Vagina (tissue), 2 donors: ENCODE data around the gene SMARCD3. TPM values are rescaled to one million over a fixed set of nuclear protein-coding genes. Genes with fewer than 3 reads are reported as not detected.

Experiments used
- DNase-seq, 2 donors: peaks; one replicate each; pipeline ENCODE4 v3.0.0-alpha.2; 2017; ENCODE audit errors: extremely low spot score in 2 of 2
- H3K27ac ChIP-seq: fragments of 200-600 bp; sonication (generic); one replicate; pipeline ENCODE4 v1.5.1; 2019
- H3K27me3 ChIP-seq: fragments of 200-600 bp; sonication (generic); one replicate; pipeline ENCODE4 v1.5.1; 2019
- H3K36me3 ChIP-seq, 2 donors: fragments of 200-600 bp; sonication (generic); one replicate each; pipeline ENCODE4 v1.5.1; 2017 to 2019
- H3K4me1 ChIP-seq: fragments of 200-600 bp; sonication (generic); one replicate; pipeline ENCODE4 v1.5.1; 2019
- H3K4me3 ChIP-seq, 2 donors: fragments of 200-600 bp; sonication (generic); 1 replicate in 1 of 2; 2 replicates in 1 of 2; pipeline ENCODE4 v1.5.1; 2016 to 2019
- H3K9me3 ChIP-seq: fragments of 200-600 bp; sonication (generic); one replicate; pipeline ENCODE4 v1.5.1; 2019
- CTCF ChIP-seq, 3 experiments: fragments of 450-650 bp in 2 of 3; fragments of 200-600 bp in 1 of 3; sonication (generic) in 1 of 3; IDR thresholded peaks; one replicate each; pipeline ENCODE4 v1.5.1; 2017 to 2019; ENCODE audit warnings: antibody characterized with exemption in 3 of 3, mild to moderate bottlenecking in 2 of 3, moderate library complexity in 2 of 3
- POLR2A ChIP-seq, 2 donors: fragments of 450-650 bp; IDR thresholded peaks; one replicate each; pipeline ENCODE4 v1.6.1; 2017; ENCODE audit warnings: antibody characterized with exemption in 2 of 2, mild to moderate bottlenecking in 2 of 2, moderate library complexity in 2 of 2
- POLR2AphosphoS5 ChIP-seq, 2 donors: sonication (generic); formaldehyde crosslinking; IDR thresholded peaks; one replicate each; pipeline ENCODE4 v1.9.0; 2017; ENCODE audit warnings: antibody characterized with exemption in 2 of 2, mild to moderate bottlenecking in 2 of 2, low read depth in 1 of 2; ENCODE audit not compliant: insufficient read depth in 1 of 2
- intact Hi-C: fragments of 100-400 bp; cut with DNase I; formaldehyde crosslinking; loops from one replicate; pipeline ENCODE4 v1.15.1; 2023
- total RNA-seq: library from RNA; depleted of rRNA; stranded (reverse); fragments of >200 nt; gene quantifications from one replicate; pipeline ENCODE4 v1.2.3, GENCODE V29; 2016

Gene SMARCD3
- total RNA-seq, 1 donor from 2014 or later, result 39.8 TPM

GRCh38 chr7:151246851-151247580 lies 1.5 kb downstream of the SMARCD3 start:
- no peak for DNase-seq
- peak overlapping the region; percentile 56 to 64 for H3K4me3 ChIP-seq
- H3K27me3 ChIP-seq, result no peaks in the 10 kb centered on the region

GRCh38 chr7:151246102-151246850 lies 2.2 kb downstream of the SMARCD3 start:
- H3K27ac ChIP-seq, result peak overlapping the region; percentile 94
- TF ChIP-seq POLR2A (IDR thresholded peaks at IDR 0.05) (no peak), CTCF (IDR thresholded peaks at IDR 0.05) (no peak), POLR2AphosphoS5 (IDR thresholded peaks at IDR 0.05; ENCODE audit: insufficient read depth in 1 of 2, low read depth in 1 of 2) (no peak)
- peak overlapping the region; percentile 36 to 64 for H3K4me3 ChIP-seq
- H3K27me3 ChIP-seq, result no peaks in the 10 kb centered on the region
- H3K4me1 ChIP-seq, result peaks cover 77% of the 10 kb centered on the region
- H3K9me3 ChIP-seq, result no peaks in the 10 kb centered on the region
- H3K36me3 ChIP-seq, result no peaks in the 10 kb centered on the region
- intact Hi-C loops, result loop anchor here (5.0 kb wide), 1 partner anchor 56 kb away; no protein-coding TSS in a partner anchor
- no peak for DNase-seq

More at GRCh38 chr7:151246851-151247580, 1.5 kb downstream of the SMARCD3 start:
- intact Hi-C loops, result loop anchor here (5.0 kb wide), 1 partner anchor 55 kb away; no protein-coding TSS in a partner anchor
- H3K9me3 ChIP-seq, result no peaks in the 10 kb centered on the region
- peaks cover 79% of the 10 kb centered on the region for H3K4me1 ChIP-seq
- peak overlapping the region; percentile 94 for H3K27ac ChIP-seq
- TF ChIP-seq POLR2AphosphoS5 (IDR thresholded peaks at IDR 0.05; ENCODE audit: insufficient read depth in 1 of 2, low read depth in 1 of 2), result no peak
- TF ChIP-seq POLR2A (IDR thresholded peaks at IDR 0.05), result no peak
- TF ChIP-seq CTCF (IDR thresholded peaks at IDR 0.05), result no peak
- H3K36me3 ChIP-seq, result no peaks in the 10 kb centered on the region

- Histone ChIP-seq H3K4me1 (peaks cover 69% of the 10 kb centered on the region), H3K27ac (peak overlapping the region; percentile 94), H3K4me3 (peak overlapping the region; percentile 36 to 47), H3K9me3 (no peaks in the 10 kb centered on the region), H3K27me3 (no peaks in the 10 kb centered on the region), H3K36me3 (no peaks in the 10 kb centered on the region)
- TF ChIP-seq CTCF (IDR thresholded peaks at IDR 0.05) (peak; percentile 13 to 71 (median 23)), POLR2AphosphoS5 (IDR thresholded peaks at IDR 0.05; ENCODE audit: insufficient read depth in 1 of 2, low read depth in 1 of 2) (no peak)
- no peak for DNase-seq
- intact Hi-C loops, result loop anchor here (5.0 kb wide), 1 partner anchor 57 kb away; no protein-coding TSS in a partner anchor
Observed at GRCh38 chr7:151245360-151246101, 3.0 kb downstream of the SMARCD3 start.

GRCh38 chr7:151244841-151245346 lies 3.6 kb downstream of the SMARCD3 start:
- Histone ChIP-seq H3K36me3 (no peaks in the 10 kb centered on the region), H3K27ac (peak overlapping the region; percentile 94), H3K27me3 (no peaks in the 10 kb centered on the region), H3K4me1 (peaks cover 63% of the 10 kb centered on the region), H3K4me3 (peak overlapping the region; percentile 36 to 47), H3K9me3 (no peaks in the 10 kb centered on the region)
- DNase-seq, result no peak
- intact Hi-C loops, result loop anchor here (5.0 kb wide), 1 partner anchor 57 kb away; no protein-coding TSS in a partner anchor
- TF ChIP-seq POLR2A (IDR thresholded peaks at IDR 0.05) (no peak), POLR2AphosphoS5 (IDR thresholded peaks at IDR 0.05; ENCODE audit: insufficient read depth in 1 of 2, low read depth in 1 of 2) (no peak), CTCF (IDR thresholded peaks at IDR 0.05) (no peak)
